Stimulated activated CD8-positive, alpha-beta memory T cell treated with anti-CD3 and anti-CD28 coated beads, Interleukin-12 subunit alpha, Interleukin-12 subunit beta, amount 100 ng/mL, for 24 hours (primary cell): ENCODE data around the gene INO80D.
"Not testable (repeated sequence)": the region's sequence is repeated elsewhere in the genome, so short reads cannot be mapped to it uniquely, and the experiment has no call there.

Experiments used
- DNase-seq: peaks from one replicate; pipeline ENCODE4 v3.0.0-alpha.2; 2020; ENCODE audit errors: extremely low read depth

INO80D gene

GRCh38 chr2:206085742-206086445 is at the start of gene INO80D:
Gene INO80D (minus strand): TSS chr2:206086174. CDS start chr2:206063016, 23,158 bp downstream.
- DNase-seq: peak; percentile 55

GRCh38 chr2:206127656-206128055 is 41.7 kb upstream of the INO80D start:
- no peak for DNase-seq

- no peak for DNase-seq
These were observed 39.9 kb upstream of the INO80D start for GRCh38 chr2:206125901-206126300.

- DNase-seq: not testable (repeated sequence)
These were observed 36.6 kb upstream of the INO80D start for GRCh38 chr2:206122569-206122968.

GRCh38 chr2:206116278-206116677 is 30.3 kb upstream of the INO80D start:
- no peak for DNase-seq

- no peak for DNase-seq
These were observed 29.1 kb upstream of the INO80D start for GRCh38 chr2:206115026-206115578.

GRCh38 chr2:206112846-206113547 is 27.0 kb upstream of the INO80D start:
- no peak for DNase-seq

- no peak for DNase-seq
These were observed 26.1 kb upstream of the INO80D start for GRCh38 chr2:206112108-206112507.

GRCh38 chr2:206108713-206109112 is 22.7 kb upstream of the INO80D start:
- DNase-seq: no peak

GRCh38 chr2:206105541-206105940 is 19.6 kb upstream of the INO80D start:
- DNase-seq: no peak

GRCh38 chr2:206105038-206105437 is 19.1 kb upstream of the INO80D start:
- DNase-seq: no peak

GRCh38 chr2:206098872-206099271 is 12.9 kb upstream of the INO80D start:
- DNase-seq: not testable (repeated sequence)

- DNase-seq: no peak
These were observed 12.5 kb upstream of the INO80D start for GRCh38 chr2:206098471-206098870.

- DNase-seq: no peak
These were observed 10.9 kb upstream of the INO80D start for GRCh38 chr2:206096876-206097275.

GRCh38 chr2:206095536-206096332 is 9.8 kb upstream of the INO80D start:
- DNase-seq: no peak

GRCh38 chr2:206092297-206092696 is 6.3 kb upstream of the INO80D start:
- no peak for DNase-seq

GRCh38 chr2:206088248-206088647 is 2.3 kb upstream of the INO80D start:
- no peak for DNase-seq

GRCh38 chr2:206086716-206087350 is 859 bp upstream of the INO80D start:
- DNase-seq: no peak

- DNase-seq: no peak
These were observed 868 bp downstream of the INO80D start for GRCh38 chr2:206084870-206085741.

- no peak for DNase-seq
These were observed 1.5 kb downstream of the INO80D start for GRCh38 chr2:206084439-206084869.
